NT2/D1 (cell line): ENCODE measurements around the gene SLC27A1.

Source experiments
- DNase-seq: peaks from one replicate; pipeline ENCODE4 v3.0.0-alpha.2; 2011; ENCODE audit warnings: low read depth, low spot score
- H3K27me3 ChIP-seq: 2 replicates; pipeline ENCODE4 v1.6.0; 2011; ENCODE audit warnings: mild to moderate bottlenecking; ENCODE audit not compliant: insufficient read length, insufficient read depth
- H3K36me3 ChIP-seq: 2 replicates; pipeline ENCODE4 v1.6.1; 2011; ENCODE audit warnings: mild to moderate bottlenecking, low read length, mixed read lengths; ENCODE audit not compliant: insufficient read depth, insufficient read length
- H3K4me1 ChIP-seq: 2 replicates; pipeline ENCODE4 v1.5.1; 2011; ENCODE audit not compliant: insufficient read depth, insufficient read length
- H3K4me3 ChIP-seq: 2 replicates; pipeline ENCODE4 v1.5.1; 2011; ENCODE audit warnings: low read depth; ENCODE audit not compliant: insufficient read length
- H3K9ac ChIP-seq: 2 replicates; pipeline ENCODE4 v1.6.0; 2011; ENCODE audit warnings: low read depth; ENCODE audit not compliant: insufficient read length
- H3K9me3 ChIP-seq: 2 replicates; pipeline ENCODE4 v1.5.1; 2011; ENCODE audit warnings: mild to moderate bottlenecking, low read length; ENCODE audit not compliant: insufficient read depth
- SUZ12 ChIP-seq: IDR thresholded peaks from 2 replicates; pipeline ENCODE4 v1.6.1; 2011; ENCODE audit not compliant: insufficient read length, insufficient read depth; ENCODE audit errors: extremely low read depth
- YY1 ChIP-seq: IDR thresholded peaks from 2 replicates; pipeline ENCODE4 v1.6.1; 2011; ENCODE audit not compliant: insufficient read length, insufficient read depth
- ZNF274 ChIP-seq: IDR thresholded peaks from 2 replicates; pipeline ENCODE4 v1.6.1; 2011; ENCODE audit warnings: mild to moderate bottlenecking, low read depth, low read length

SLC27A1 gene

DNA sequence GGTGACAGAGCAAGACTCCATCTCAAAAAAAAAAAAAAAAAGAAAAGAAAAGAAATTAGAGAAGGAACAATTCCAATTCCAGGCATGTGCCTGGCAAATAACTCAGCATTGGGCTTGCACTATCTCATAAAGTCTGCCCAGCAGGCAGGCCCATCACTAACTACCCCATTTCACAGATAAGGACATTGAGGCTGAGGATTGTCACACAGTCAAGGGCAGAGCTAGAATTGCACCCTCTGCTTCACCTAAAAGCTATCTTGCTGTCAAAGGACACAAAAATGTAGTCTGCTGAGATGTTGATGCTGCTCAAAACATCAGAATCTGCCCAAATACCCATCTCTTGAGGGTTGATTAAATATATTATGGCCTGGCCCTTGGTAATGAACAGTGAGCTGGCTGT is 64.4 kb downstream of the SLC27A1 start:
- no peak overlapping the region for H3K9ac ChIP-seq
- no peaks in the 10 kb centered on the region for H3K36me3 ChIP-seq
- TF ChIP-seq ZNF274, result no peak
- TF ChIP-seq SUZ12, result no peak
- TF ChIP-seq YY1, result no peak

DNA sequence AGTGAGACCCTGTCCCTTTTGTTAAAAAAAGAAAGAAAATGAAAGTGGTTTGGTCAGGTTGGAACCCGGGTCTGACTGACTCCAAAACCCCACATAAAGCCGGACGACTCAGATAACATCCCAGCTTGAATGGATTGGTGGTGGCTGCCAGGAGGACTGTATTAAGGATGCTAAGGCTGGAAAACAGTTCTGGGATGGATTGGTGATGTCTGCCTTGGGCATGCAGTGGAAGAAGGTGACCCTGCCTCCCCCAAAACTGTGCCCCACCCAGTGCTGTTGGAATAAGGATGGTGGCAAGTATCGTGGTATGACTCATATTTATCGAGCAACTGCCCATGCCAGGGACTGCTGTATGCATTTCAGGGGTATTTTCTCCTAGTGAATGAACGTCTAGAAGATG is 66.6 kb downstream of the SLC27A1 start:
- no peaks in the 10 kb centered on the region for H3K9me3 ChIP-seq
- no peak overlapping the region for H3K4me3 ChIP-seq
- no peak overlapping the region for H3K9ac ChIP-seq
- H3K27me3 ChIP-seq, result no peaks in the 10 kb centered on the region
- TF ChIP-seq YY1 (no peak), ZNF274 (no peak), SUZ12 (no peak)
- no peaks in the 10 kb centered on the region for H3K36me3 ChIP-seq
- H3K4me1 ChIP-seq, result peaks cover 11% of the 10 kb centered on the region
- no peak for DNase-seq

More for the DNA sequence above, 64.4 kb downstream of the SLC27A1 start:
- Histone ChIP-seq H3K27me3 (no peaks in the 10 kb centered on the region), H3K4me1 (peaks cover 15% of the 10 kb centered on the region), H3K4me3 (no peak overlapping the region), H3K9me3 (no peaks in the 10 kb centered on the region)
- no peak for DNase-seq

DNA sequence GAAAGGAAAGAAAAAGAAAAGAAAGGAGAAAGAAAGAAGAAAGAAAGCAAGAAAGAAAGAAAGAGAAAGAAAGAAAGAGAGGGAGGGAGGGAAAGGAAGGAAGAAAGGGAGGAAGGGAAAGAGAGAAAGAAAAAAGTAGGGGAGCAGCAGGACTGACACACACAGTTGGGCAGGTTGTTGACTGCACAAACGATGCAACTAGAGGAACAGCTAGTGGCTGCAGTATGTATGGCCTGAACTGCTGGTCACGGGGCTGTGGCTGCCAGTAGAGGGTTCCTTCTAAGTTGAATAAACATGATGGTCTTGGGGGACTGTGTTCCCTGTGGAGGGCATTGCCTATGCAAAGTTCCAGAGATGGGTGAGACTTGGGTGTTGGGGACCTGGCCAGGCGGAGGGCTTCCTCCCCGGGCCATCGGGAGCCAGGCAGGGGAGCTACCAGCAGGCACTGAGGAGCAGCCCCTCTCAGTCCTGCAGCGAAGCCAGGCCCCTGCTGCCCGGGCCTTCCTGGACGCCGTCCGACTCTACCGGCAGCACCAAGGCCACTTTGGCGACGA is 68.4 kb downstream of the SLC27A1 start:
- TF ChIP-seq ZNF274 (no peak), YY1 (no peak), SUZ12 (no peak)
- peak overlapping the region; percentile 82 for H3K9ac ChIP-seq
- H3K4me1 ChIP-seq, result peaks cover 6% of the 10 kb centered on the region
- H3K36me3 ChIP-seq, result no peaks in the 10 kb centered on the region
- peak overlapping the region; percentile 49 for H3K4me3 ChIP-seq
- H3K27me3 ChIP-seq, result no peaks in the 10 kb centered on the region
- DNase-seq, result no peak
- no peaks in the 10 kb centered on the region for H3K9me3 ChIP-seq

DNA sequence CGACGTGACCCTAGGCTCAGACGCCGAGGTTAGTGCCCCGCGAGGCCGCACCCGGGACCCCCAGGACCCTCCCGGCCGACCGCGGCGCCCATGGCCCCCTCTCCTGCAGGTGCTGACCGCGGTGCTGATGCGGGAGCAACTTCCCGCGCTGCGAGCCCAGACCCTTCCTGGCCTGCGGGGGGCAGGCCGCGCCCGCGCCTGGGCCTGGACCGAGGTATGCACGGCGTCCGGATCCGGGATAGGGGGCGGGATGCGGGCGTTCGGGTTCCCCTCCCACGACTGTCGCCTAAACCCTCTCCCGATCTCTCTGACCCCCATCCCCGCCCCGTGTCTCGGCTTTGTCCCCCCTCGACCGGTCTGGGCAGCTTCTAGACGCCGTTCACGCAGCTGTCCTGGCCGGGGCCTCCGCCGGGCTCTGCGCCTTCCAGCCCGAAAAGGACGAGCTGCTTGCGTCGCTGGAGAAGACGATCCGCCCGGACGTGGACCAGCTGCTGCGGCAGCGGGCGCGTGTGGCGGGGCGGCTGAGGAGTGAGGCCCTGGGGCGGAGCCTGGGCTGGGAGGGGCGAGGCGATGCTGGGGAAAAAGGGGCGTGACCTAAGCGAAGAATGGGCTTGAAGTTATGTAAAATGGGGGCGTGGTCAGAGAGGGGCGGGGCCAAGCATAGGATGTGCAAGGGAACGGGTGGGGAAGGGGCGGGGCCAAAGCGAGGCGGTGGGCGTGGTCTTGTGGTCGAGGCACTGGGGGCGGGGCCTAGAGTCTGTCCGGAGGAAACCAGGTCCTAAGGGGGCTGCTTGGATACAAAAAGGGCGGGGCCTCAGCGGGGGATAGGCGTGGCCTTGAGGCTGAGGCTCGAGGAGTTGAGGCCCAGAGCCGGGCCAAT is 69.2 kb downstream of the SLC27A1 start:
- peak overlapping the region; percentile 82 for H3K9ac ChIP-seq
- peak; percentile 99 for DNase-seq
- no peaks in the 10 kb centered on the region for H3K36me3 ChIP-seq
- H3K9me3 ChIP-seq, result no peaks in the 10 kb centered on the region
- H3K27me3 ChIP-seq, result no peaks in the 10 kb centered on the region
- H3K4me3 ChIP-seq, result peak overlapping the region; percentile 49
- TF ChIP-seq SUZ12 (no peak), ZNF274 (no peak), YY1 (no peak)
- peaks cover 6% of the 10 kb centered on the region for H3K4me1 ChIP-seq

DNA sequence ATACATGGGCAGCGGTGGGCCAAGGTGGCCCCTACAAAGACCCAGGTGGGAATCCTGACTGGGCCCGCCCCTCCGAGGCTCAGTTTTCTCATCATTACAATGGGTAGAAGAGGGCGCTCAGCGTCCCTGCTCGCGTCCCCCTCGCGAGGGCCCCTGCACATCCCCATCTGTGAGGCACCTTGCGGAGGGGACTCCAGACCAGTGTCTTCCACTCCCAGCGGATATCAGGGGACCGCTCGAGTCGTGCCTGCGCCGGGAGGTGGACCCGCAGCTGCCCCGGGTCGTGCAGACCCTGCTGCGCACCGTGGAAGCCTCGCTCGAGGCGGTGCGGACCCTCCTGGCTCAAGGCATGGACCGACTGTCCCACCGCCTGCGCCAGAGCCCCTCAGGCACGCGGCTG is 69.8 kb downstream of the SLC27A1 start:
- peaks cover 6% of the 10 kb centered on the region for H3K4me1 ChIP-seq
- H3K36me3 ChIP-seq, result no peaks in the 10 kb centered on the region
- H3K4me3 ChIP-seq, result no peak overlapping the region
- no peaks in the 10 kb centered on the region for H3K27me3 ChIP-seq
- TF ChIP-seq SUZ12 (no peak), YY1 (no peak), ZNF274 (no peak)
- no peak for DNase-seq
- no peaks in the 10 kb centered on the region for H3K9me3 ChIP-seq
- no peak overlapping the region for H3K9ac ChIP-seq

DNA sequence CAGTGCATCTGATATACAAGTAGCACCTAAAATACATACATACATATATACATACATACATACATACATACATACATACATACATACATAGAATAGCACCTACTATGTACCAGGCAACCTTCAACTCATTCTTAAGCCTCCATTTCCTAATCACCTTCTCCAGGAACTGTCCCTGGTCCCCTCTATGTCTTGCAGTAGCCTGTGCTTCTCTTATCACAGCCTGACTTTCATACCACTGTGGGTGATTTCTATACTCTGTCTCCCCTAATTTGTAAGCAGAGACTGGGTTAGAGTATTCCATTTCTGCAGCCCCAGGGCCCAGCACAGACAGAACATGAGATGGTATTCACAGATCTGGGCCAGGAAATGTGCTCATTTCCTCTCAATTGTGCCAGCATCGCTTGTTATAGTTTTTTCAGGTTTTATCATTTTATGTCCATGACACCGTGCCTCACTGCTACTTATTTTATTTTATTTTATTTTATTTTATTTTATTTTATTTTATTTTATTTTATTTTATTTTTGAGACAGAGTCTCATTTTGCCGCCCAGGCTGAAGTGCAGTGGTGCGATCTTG is 70.9 kb downstream of the SLC27A1 start:
- Histone ChIP-seq H3K9me3 (no peaks in the 10 kb centered on the region), H3K27me3 (no peaks in the 10 kb centered on the region), H3K36me3 (no peaks in the 10 kb centered on the region), H3K4me3 (no peak overlapping the region), H3K4me1 (peaks cover 9% of the 10 kb centered on the region), H3K9ac (no peak overlapping the region)
- no peak for DNase-seq
- TF ChIP-seq ZNF274 (no peak), YY1 (no peak), SUZ12 (no peak)

DNA sequence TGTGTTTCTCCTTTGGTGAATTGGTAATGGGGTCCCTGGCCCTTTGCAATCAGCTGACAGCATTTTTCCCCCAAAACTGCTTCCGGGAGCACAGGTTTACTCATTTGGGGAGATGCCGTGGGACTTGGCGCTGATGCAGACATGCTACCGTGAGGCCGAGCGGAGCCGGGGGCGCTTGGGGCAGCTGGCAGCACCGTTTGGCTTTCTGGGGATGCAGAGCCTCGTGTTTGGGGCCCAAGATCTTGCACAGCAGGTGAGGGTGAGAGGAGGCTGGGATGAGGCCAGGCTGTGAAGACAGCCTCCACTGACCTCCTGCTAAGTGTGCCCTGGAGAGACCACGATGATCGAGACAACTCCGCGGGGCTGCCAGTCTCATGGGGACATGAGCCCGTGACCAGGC is 71.7 kb downstream of the SLC27A1 start:
- Histone ChIP-seq H3K9ac (no peak overlapping the region), H3K27me3 (no peaks in the 10 kb centered on the region), H3K4me3 (no peak overlapping the region), H3K9me3 (no peaks in the 10 kb centered on the region), H3K36me3 (no peaks in the 10 kb centered on the region), H3K4me1 (peaks cover 13% of the 10 kb centered on the region)
- no peak for DNase-seq
- TF ChIP-seq SUZ12, result no peak
- TF ChIP-seq ZNF274, result no peak
- TF ChIP-seq YY1, result no peak
